ENCODE results near the gene EYS. TPM values are rescaled to one million over a fixed set of nuclear protein-coding genes. Genes with fewer than 3 reads are reported as not detected.

Gene EYS
- total and polyA plus RNA-seq, 8 donors = 0.24 to 0.85 (median 0.55) TPM

GRCh38 chr6:64715624-64716023, 991.4 kb downstream of the EYS start:
- ATAC-seq (no peak), DNase-seq (no peak)
- H3K27me3 ChIP-seq = no peaks in the 10 kb centered on the region
- no peaks in the 10 kb centered on the region for H3K4me1 ChIP-seq
- no peaks in the 10 kb centered on the region for H3K9me3 ChIP-seq
- no peaks in the 10 kb centered on the region for H3K36me3 ChIP-seq
- no peak overlapping the region for H3K27ac ChIP-seq
- TF ChIP-seq, protein P1, sequence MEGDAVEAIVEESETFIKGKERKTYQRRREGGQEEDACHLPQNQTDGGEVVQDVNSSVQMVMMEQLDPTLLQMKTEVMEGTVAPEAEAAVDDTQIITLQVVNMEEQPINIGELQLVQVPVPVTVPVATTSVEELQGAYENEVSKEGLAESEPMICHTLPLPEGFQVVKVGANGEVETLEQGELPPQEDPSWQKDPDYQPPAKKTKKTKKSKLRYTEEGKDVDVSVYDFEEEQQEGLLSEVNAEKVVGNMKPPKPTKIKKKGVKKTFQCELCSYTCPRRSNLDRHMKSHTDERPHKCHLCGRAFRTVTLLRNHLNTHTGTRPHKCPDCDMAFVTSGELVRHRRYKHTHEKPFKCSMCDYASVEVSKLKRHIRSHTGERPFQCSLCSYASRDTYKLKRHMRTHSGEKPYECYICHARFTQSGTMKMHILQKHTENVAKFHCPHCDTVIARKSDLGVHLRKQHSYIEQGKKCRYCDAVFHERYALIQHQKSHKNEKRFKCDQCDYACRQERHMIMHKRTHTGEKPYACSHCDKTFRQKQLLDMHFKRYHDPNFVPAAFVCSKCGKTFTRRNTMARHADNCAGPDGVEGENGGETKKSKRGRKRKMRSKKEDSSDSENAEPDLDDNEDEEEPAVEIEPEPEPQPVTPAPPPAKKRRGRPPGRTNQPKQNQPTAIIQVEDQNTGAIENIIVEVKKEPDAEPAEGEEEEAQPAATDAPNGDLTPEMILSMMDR (IDR thresholded peaks at IDR 0.05) = no peak
- no peak overlapping the region for H3K4me3 ChIP-seq
- intact Hi-C loops (cut with DNase I) = no loop called here

DNA sequence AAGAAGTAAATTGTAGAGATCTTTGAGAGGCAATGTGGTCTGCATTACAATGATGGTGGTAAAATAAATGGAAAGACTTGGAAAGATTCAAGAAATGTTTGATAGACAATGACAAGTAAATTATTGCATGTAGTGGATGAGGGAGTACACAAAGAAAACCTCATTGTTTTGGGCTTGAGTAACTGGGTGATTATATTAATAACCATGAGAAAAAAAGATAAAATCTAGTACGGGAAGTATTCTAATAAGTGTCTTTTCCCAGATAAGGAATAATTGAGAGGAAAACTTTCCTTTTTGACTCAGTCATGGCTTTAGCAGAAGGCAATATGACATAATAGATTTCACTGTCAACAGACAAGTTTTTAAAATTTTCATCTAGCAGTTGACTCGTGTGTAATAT, 993.0 kb downstream of the EYS start:
- H3K9me3 ChIP-seq = no peaks in the 10 kb centered on the region
- intact Hi-C loops (cut with DNase I) = no loop called here
- no peaks in the 10 kb centered on the region for H3K27me3 ChIP-seq
- ATAC-seq (no peak), DNase-seq (no peak)
- TF ChIP-seq, protein P1 (IDR thresholded peaks at IDR 0.05) = no peak
- H3K27ac ChIP-seq = no peak overlapping the region
- no peak overlapping the region for H3K4me3 ChIP-seq
- no peaks in the 10 kb centered on the region for H3K36me3 ChIP-seq
- H3K4me1 ChIP-seq = no peaks in the 10 kb centered on the region

DNA sequence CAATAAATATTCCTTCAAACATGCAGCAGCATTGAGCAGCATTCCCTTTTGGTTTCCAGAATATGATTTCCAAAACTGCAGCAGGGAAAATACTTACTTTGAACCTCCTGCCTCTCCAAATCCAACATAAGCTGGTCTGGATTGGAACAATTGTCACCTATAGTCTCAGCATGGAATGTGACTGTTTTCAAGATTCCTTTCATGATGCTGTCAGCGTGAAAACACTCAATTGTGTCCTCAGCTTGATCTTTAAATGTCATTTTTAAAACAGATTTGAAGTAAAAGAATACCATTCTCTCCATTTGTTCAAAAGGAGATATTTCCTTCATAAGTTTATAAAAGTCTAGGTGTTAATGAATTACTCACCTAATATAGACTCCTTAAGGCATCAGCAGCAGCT, 993.9 kb downstream of the EYS start:
- no peak overlapping the region for H3K27ac ChIP-seq
- DNase-seq (no peak), ATAC-seq (no peak)
- intact Hi-C loops (cut with DNase I) = no loop called here
- no peaks in the 10 kb centered on the region for H3K27me3 ChIP-seq
- H3K9me3 ChIP-seq = no peaks in the 10 kb centered on the region
- H3K4me3 ChIP-seq = no peak overlapping the region
- no peaks in the 10 kb centered on the region for H3K4me1 ChIP-seq
- TF ChIP-seq, protein P1 (IDR thresholded peaks at IDR 0.05) = no peak
- no peaks in the 10 kb centered on the region for H3K36me3 ChIP-seq

- no peaks in the 10 kb centered on the region for H3K9me3 ChIP-seq
- no peaks in the 10 kb centered on the region for H3K36me3 ChIP-seq
- TF ChIP-seq, protein P1 (IDR thresholded peaks at IDR 0.05) = no peak
- H3K4me1 ChIP-seq = no peaks in the 10 kb centered on the region
- no peaks in the 10 kb centered on the region for H3K27me3 ChIP-seq
- H3K27ac ChIP-seq = no peak overlapping the region
- intact Hi-C loops (cut with DNase I) = no loop called here
- no peak for DNase-seq
- no peak for ATAC-seq
- no peak overlapping the region for H3K4me3 ChIP-seq
These were observed 994.4 kb downstream of the EYS start for GRCh38 chr6:64712606-64713005.

GRCh38 chr6:64703922-64704321, 1003.1 kb downstream of the EYS start:
- Histone ChIP-seq H3K4me1 (no peaks in the 10 kb centered on the region), H3K9me3 (no peaks in the 10 kb centered on the region), H3K36me3 (no peaks in the 10 kb centered on the region), H3K4me3 (no peak overlapping the region), H3K27ac (no peak overlapping the region), H3K27me3 (no peaks in the 10 kb centered on the region)
- TF ChIP-seq, protein P1 (IDR thresholded peaks at IDR 0.05) = no peak
- DNase-seq = no peak
- intact Hi-C loops (cut with DNase I) = no loop called here
- ATAC-seq = no peak

All from left lung (tissue), 10 donors.